DMS153 treated with DMSO at 0.1 percent for 48 hours (cell line): ENCODE measurements around the gene CATSPER4.
A peak's percentile ranks its signal among the peaks of the same experiment; 100 is the strongest.
"Not testable (repeated sequence)": the region's sequence is repeated elsewhere in the genome, so short reads cannot be mapped to it uniquely, and the experiment has no call there.

Experiments used
- DNase-seq: peaks from one replicate; lab custom pipeline; 2025; ENCODE audit not compliant: unreplicated experiment; lab: John Stamatoyannopoulos, UW

The CATSPER4 gene

DNA sequence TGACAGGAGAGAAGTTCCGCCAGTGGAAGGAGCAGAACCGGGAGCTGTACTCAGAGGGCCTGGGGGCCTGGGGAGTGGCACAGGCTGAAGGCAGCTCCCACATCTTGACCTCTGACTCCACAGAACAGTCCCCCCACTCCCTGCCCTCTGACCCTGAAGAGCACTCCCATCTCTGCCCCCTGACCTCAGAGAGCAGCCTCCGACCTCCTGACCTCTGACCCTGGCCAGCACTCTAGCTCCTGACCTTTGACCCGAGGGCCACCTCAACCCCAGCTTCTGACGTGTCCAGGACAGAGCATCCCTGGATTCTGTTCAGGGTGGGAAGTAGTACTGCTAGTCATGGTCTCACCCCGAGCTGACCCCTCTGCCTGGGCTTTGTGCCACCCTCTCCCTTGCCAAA lies 1.1 kb upstream of the CATSPER4 start:
- no peak for DNase-seq

DNA sequence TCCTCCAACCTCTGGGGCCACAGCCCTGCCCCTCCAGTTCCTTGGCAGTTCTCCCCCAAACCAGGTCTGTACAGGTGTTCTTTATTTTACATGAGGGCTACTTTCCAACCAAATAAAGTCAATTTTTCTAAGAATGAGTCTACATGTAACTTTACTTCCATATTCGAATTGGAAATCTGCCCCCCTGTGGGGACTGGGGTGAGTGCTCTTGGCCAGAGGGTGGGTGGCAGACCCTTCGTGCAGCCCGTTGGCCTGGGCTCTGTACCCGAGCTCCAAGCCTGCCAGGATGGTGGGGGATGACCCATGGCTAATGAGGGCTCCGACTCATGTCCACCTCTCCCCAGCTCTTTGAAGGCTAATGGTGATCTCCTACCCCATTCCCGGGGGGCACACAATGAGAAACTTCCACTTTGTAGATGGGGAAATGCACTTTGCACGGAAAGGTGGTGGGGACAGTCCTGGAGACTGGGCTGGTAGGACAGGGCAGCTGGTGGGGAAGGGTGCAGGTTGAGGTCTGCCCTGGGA lies 589 bp upstream of the CATSPER4 start:
- DNase-seq = no peak

DNA sequence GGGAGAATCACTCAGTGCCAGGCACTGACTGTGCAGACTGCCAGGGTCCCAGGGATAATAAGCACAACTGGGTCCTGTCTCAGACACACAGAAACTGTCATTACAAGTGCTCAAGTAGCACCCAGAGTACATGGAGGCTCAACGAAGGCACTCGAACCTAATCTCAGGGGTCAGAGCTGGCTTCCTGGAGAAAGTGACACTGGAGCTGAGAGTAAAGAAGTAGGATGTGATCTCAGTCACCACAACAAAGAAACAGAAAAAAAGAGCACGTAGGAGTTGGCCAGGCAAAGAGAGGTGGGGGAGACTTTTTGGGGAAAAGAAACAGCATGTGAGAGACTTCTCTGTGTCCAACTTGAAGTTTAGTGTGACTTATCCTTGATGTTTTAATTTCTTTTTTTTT lies 1.3 kb downstream of the CATSPER4 start:
- no peak for DNase-seq

DNA sequence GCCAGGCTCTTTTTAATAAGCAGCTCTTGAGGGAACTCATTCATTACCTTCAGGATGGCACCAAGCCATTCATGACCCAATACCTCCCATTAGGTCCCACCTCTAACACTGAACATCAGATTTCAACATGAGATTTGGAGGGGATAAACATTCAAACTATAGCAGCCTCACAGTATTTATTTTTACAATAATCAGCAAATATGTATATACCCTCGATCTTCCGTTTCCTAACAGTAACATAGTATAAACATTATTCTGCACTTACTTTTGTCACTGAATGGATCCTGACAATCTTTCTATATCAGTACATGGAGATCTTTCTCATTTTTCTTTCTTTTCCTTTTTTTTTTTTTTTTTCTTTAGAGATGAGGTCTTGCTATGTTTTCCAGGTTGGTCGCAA lies 5.4 kb downstream of the CATSPER4 start:
- no peak for DNase-seq

DNA sequence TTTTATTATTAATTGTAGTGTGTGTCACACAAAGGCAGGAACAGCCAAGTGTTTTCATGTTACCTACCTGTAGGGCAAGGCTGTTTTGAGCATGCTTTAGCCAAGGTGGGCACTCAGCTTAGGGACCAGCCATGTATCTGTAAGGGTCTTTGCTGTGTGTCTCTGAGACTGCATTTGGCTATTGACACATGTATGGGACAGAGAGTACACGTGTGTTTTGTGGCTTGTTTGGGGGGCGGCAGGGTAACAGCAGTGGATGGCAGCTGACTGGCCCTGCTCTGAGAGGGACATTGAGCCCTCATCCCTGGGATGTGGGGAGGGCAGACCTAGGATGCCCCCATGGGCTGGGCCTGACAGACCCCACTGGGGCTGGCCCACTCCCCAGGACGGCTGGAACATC lies 6.9 kb downstream of the CATSPER4 start:
- DNase-seq = no peak

DNA sequence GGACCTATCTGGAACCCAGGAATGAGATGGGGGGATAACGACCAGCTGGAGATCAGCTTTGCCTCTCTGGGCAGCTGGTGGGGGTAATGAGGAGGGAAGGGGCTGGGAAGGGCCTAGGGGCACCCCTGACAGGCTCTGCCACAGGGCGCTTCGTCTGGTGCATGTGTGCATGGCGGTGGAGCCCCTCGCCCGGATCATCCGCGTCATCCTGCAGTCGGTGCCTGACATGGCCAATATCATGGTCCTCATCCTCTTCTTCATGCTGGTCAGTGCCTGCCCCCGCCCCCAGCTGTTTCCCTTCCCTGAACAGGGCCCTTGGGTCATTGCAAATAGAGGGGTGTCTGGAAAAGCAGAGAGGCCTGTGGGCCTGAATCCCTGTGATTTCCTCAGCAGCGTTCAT lies 7.4 kb downstream of the CATSPER4 start:
- no peak for DNase-seq

DNA sequence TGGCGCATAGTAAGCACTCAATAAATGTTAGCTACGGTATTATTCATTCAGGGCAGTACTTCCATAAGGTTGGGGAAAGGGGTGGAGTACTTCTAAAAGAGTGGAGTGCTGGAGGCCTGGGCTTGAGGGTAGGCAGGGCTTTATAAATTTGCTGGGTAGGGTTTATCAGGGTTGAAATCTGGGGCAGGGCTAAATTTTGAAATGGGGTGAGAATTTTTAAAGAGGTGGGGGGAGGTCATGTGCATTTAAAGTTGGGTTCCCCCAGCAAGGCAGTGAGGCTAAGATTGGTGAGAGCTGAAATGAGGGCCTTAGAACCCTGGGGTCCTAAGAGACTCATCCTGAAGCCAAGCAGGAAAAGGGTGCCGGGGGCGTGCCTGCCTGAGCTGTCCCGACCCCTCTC lies 10.0 kb downstream of the CATSPER4 start:
- no peak for DNase-seq

DNA sequence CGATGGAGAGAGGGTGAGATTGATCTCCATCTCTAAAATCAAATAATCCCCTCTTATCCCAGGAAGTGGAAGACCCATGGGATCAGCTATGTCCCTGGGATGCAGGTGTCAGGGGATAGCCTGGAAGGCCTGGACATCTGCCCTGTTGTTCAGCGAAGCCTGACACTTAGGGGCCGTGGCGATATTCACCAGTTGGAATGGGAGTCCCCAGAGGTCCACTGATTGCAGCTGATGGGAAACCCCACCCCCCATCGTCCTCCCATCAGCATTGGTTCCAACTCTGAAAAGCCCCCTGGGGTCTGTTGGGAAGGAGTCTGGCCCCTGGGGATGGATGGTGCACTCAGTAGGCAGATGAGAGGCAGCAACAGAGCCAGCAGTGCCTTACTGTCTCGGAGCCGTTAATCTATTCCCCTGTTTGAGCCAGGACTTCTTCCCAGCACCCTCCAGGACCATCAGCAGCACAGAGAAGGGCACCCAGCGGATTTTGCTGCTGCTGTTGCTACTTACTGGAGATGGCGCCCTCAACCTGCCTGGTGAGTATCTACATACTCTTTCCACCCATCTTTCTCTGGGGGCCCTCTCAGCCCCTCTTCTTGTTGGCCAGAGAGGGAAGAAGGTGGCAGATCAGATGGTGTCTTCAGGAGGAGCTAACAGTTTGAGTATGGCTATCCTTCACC lies 13.4 kb downstream of the CATSPER4 start:
- no peak for DNase-seq

DNA sequence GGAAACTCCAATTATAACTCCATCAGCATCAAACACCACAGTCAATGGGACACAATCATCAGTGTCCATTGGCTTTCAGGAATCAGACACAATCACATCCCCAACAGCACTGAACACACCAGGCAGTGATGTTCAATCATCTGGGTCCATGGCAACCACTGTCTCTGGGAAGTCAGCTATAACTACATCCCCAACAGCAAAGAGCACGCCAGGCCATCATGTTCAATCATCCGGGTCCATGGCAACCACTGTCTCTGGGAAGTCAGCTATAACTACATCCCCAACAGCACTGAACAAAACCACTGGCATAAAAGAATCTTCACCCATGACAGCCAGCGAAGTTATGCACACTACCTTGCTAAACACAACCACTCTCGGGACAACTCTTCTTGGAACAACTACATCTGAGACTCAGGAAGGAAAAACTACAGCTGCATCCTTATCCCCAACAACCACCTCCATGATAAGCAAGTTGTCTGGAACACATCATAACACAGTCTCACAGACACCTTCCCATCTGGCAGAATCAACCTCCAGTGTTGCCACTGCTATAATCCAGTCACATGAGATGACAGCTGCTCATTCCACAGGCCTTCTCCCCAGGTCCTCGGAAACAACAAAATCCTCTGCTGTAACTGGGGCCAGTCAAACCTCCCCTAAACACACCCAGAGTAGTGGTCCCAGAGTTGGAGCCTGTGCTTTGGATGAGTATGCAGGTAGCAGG lies 19.9 kb downstream of the CATSPER4 start:
- DNase-seq = no peak

DNA sequence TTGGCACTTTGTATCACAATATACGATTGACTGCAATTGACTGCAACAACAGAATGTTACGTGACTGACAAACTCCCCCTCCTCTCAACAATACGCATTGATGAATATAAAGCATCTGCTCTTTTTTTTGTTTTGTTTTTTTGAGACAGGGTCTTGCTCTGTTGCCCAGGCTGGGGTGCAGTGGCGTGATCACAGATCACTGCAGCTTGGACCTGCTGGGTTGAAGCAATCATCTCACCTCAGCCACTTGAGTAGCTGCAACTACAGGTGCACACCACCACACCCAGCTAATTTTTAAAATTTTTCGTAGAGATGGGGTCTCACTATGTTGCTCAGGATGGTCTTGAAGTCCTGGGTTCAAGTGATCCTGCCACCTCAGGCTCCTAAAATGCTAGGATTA lies 22.3 kb downstream of the CATSPER4 start:
- DNase-seq = no peak

DNA sequence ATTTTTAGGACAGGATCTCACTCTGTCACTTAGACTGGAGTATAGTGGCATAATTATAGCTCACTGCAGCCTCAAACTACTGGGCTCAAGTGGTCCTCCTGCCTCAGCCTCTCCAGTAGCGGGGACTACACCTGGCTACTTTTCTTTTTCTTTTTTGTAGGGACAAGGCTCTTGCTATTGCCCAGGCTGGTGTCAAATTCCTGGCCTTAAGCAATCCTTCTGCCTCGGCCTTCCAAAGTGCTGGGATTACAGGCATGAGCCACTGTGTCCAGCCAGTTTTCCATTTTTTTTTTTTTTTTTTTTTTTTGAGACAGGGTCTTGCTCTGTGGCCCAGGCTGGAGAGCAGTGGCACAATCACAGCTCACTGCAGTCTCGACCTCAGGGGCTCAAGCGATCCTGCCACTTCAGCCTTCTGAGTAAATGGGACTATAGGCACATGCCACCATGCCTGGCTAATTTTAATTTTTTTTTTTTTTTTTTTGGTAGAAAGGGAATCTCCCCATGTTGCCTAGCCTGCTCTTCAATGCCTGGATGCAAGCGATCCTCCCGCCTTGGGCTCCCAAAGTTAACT lies 23.0 kb downstream of the CATSPER4 start:
- no peak for DNase-seq

DNA sequence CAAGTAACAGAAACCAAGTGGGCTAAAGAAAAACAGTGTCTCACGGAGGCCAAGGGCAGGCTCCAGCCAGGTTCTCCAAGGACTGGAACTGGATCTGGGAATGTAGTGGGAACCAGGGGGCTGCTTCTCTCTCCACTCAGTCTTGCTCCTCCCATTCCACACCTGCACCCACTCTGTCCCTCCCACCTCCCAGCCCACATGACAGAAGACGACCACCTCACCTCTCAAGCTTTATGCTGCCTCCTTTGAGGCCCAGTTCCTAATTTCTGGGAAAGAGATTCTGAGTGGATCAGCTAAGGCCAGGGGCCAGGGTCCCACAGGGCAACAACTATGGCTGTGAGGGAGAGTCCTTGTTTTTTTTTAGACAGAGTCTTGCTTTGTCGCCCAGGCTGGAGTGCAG lies 24.8 kb downstream of the CATSPER4 start:
- no peak for DNase-seq

DNA sequence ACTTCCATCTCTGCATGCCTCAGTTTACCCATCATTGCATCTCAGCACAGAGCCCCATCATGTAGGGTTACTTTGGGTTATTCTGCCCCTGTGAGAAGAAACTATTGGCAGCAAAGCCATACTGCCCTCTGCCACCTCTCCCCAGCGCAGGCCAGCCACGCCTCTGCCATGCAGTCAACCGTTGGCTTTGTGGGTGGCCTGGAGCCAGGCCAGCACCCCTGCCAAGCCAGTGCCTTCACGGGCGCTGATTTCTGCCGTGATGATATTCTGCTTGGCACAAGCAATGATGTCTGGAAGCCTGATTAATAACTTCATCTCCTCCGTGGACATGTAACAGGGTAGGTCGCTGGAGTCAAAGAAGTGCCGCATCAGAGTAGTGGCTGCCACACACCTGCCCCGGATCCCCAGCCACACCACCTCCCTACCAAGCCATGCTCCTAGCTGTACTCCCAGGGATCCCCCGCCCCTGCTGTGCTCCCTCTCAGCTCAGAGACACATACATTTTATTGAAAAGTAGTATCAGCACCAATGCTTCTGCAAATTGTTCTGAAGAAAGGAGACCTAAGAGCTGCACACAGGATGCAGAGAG lies 28.6 kb downstream of the CATSPER4 start:
- DNase-seq = no peak

DNA sequence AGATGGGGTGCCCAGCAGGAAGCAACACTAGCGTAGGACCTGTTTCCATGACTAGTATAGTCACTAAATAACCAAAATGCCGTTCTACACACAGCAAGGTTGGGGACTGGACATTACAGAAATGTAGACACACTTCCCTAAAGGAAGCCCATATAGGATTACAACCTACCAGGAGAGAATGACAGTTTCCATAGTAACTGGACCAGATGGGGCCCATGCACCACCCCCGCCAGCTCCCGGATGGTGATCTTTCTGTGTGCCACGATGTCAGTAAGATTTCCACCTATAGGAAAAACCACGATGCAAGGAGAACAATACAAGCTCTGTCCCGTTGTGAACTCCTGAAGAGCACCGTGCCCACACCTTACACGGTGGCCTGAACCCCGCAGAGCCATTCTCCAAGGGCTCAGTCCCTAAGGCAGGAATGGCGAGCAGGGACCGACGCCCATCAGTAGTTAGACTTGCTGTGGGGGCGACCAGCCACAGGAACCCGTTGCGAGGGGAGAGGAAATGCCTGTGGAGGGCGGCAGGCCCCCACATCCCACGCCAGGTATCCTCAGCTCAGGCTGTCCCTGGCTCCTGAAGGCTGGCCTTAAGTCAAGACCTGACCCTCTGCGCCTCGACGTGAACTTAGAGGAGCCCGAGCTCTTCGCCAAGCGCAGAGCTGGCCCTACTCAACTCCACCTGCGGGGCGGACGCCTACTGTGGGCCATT lies 30.0 kb downstream of the CATSPER4 start:
- no peak for DNase-seq

DNA sequence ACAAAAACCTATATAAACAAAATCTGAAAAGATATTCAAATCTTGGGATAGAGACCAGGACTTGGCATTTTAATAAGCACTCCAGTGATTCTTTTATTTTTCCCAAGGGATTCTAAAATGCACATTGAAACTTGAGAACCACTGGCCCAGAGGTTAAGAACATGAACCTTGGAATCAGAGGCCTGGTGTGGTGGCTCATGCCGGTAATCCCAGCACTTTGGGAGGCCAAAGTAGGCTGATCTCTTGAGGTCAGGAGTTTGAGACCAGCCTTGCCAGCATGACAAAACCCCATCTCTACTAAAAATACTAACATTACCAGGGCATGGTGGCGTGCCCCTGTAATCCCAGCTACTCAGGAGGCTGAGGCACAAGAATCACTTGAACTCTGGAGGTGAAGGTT lies 30.7 kb downstream of the CATSPER4 start:
- DNase-seq = no peak

DNA sequence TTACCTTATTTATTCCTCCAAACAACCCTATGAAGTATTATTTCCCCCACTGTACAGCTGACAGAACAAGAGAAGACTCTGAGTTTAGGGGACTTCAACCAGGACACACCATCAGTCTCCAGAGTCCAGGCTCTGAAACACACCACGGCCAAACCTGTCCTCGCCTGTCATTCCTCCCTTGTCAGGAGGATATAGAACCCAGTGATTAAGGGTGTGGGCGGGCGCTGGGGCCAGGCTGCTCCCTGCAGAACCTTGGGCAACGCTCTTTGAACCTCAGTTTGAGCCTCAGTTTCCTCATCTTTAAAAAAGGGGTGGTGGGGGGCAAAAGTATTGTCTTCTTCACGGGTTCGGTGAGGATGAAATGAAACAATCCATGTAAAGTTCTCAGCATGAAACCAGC lies 34.2 kb downstream of the CATSPER4 start:
- DNase-seq = no peak

DNA sequence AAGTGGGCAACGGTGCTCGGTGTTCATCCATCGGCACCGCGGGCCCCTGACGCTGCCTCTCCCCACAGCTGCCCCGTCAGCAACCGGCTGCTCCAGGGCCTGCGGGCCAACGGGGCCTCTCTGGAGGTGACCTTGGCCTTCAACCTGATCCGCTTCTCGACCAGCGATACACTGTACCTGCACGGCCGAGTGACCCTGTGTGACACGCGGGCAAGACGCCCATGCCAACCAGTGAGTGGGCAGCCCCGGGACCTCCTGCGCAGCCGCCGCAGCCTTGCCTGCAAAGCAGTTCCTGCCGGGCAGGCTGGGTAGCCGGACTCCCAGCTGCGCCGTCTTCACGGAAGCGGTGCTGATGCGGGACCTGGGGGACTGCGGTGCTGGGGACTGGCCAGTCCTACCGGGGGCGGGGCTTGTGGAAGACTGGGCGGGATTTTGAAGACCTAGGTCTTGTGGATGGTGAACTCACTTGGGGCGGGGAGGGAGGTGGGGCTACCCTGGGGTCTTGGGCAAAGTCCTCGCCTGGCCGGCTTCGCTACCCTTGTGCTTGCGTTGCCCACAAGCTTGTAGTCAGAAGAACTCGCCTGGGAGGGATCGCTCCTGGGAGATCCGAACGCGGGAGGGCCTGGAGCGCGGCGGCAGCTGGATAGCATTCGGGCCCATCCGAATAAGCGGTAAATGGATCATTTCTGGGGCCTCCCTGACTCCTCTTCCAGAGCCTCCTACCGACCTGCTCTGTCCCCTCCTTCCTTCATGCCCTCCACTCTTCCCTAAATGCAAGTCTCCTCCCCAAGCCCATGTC lies 34.8 kb downstream of the CATSPER4 start:
- peak; percentile 24 for DNase-seq

DNA sequence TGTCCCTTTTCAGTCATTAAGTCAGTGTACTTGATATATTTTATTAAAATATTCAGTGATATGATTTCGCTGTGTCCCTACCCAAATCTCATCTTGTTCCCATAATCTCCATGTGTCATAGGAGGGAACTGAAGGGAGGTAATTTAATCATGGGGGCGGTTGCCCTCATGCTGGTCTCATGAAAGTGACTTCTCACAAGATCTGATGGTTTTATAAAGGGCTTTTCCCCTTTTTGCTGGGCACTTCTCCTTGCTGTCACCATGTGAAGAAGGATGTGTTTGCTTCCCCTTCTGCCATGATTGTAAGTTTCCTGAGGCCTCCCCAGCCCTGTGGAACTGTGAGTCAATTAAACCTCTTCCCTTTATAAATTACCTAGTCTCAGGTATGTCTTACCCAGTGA lies 40.3 kb downstream of the CATSPER4 start:
- not testable (repeated sequence) for DNase-seq

DNA sequence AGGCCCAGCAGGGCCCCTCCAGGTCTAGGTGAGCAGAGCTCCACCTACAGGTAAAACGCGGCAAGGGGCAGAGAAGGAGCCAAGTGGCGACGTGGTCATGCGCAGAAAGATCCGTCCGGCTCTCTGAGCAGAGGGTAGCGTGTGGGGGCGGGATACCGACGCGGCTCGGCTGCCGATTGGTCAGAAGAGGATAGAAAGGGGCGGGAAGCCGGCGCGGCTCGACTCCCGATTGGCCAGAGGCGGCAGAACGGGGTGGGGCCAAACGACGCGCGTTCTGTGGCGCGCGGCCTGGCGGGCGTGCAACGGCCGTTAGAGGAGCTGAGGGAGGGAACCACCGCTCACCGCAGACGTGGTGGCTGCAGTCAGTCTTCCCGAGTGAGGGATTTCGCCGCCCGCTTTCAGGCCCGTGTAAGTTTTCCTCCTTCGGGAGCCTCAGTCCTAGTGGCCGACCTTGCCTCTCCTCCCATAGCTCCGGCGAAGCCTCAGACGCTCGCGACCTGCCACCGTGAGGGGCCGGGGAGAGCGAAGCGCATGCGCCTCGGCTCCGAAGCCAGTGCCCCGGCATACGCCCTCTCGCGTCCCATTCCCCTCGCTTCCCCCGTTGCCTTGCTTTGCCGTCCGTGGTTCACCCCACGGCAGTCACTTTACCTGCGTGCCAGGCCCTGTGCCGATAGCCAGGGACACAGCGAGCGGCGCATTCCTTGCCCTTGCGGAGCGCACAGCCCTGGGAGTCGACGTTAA lies 43.7 kb downstream of the CATSPER4 start, which contains the start of gene CEP85:
TSS of gene CEP85 (plus strand) at position 298 of the 741 bp plus-strand sequence. CDS start 5,584 bp downstream, outside the sequence.
- DNase-seq = peak; percentile 100
